GM18505 (cell line): Measurements from ENCODE around the gene PKDCC.
"Not testable (repeated sequence)": the region's sequence is repeated elsewhere in the genome, so short reads cannot be mapped to it uniquely, and the experiment has no call there.

Experiments used
- ATAC-seq: cut with Tn5 transposase; IDR thresholded peaks from one replicate; pipeline ENCODE4 v1.9.1; 2021; ENCODE audit not compliant: unreplicated experiment
- POLR2A ChIP-seq: IDR thresholded peaks from 4 replicates; pipeline ENCODE4 v1.6.1; 2011; ENCODE audit warnings: borderline replicate concordance; ENCODE audit not compliant: insufficient read depth, insufficient read length; ENCODE audit errors: extremely low read depth

Gene PKDCC

DNA sequence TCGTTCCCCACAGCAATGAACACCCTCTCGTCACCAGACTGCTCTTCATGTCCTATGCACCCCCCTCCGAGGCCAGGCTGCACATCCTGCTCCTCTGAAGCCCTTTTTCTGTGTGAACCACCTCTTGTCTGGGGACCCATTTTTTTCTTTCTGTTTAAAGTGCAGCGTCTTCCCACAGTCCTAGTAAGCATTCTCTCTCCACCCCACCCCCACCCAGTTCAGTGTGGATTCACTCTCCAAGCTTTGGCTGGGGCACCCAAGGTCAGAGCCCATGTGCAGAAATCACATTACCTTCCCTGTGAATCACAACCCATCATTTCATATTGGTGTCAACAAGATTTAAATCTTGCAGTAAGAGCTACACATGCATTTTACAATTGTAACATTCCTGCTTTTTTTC, 26.4 kb upstream of the PKDCC start:
- ATAC-seq: no peak
- no peak for TF ChIP-seq POLR2A

DNA sequence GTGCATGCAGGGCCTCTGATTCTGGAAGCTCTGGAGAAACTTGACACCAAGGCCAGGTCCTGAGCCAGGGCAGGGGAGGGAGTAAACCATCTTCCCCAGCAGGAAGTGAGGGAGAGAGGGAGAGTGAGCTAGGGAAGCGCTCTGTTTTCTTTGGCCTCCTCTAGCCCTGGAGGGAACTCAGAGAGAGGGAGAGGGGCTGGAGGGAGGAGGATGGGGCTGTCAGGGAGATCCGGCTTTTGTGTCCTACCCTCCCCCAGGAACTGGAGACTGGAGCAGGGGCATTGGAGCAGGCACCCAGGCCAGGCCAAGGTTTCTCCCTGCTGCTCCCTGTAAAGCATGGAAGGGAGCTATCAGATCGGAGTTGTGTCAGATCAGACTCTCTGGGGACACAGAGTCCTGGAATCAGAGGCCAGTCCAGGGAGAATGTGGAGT, 22.7 kb upstream of the PKDCC start:
- no peak for ATAC-seq
- no peak for TF ChIP-seq POLR2A

DNA sequence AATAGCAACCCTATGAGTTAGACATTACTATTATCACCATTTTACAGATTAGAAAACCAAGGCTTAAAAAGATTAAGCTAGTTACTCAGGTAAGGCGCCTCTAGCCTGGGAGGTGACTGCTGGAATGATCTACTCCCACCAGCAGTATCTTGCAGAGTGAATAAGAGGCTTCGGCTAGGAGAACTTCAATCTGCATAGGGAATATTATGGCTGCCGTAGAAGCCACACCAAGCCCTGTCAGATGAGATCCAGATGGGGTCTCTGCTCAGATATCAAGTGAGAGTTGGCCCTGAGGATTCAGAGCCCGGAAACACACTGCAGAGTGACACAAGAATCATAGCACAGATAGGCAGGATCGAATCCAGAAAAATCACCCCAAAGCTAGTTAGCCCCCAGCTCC, 21.5 kb upstream of the PKDCC start:
- TF ChIP-seq POLR2A: no peak
- ATAC-seq: no peak

DNA sequence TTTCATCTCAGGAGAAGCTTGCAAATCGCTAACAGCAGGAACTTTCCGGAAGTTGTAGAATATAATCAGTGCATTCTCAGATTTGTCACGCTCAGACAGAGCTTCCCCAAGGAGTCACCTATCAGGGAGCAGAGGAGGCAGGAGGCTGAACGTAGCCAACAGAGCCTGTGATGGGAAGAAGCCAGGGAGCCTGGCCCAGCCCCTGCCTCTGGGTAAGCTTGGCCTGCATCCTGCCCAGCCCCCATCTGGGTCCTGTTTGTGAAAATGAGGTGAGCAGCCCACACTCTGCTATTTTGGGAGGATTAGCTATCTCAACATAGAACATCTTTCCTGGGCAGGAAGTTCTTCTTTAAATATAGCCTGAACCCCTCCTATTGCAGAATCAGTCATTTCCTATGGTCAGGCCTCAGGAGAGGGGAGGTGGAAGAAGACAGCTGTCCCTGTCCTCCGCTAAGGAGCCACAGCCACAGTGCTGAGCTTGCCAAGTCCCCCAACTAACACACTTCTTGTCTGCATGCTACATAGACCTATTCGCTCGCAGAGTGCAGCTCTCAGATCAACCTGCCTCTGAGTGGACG, 19.2 kb upstream of the PKDCC start:
- no peak for TF ChIP-seq POLR2A
- peak; percentile 76 for ATAC-seq

DNA sequence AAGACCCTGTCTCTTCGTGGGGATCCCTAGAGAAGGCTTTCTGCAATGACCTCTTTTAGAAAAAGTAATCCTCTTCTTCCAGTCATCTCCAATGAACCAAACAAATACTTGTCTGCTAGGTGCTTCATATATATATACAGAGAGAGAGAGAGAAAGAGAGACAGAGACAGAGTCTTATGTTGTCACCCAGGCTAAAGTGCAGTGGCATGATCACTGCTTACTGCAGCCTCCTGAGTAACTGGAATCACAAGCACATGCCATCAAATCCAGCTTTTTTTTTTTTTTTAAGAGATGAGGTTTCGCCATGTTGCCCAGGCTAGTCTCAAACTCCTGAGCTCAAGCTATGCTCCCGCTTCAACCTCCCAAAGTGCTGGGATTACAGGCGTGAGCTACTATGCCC, 18.6 kb upstream of the PKDCC start:
- peak; percentile 16 for ATAC-seq
- TF ChIP-seq POLR2A: no peak

DNA sequence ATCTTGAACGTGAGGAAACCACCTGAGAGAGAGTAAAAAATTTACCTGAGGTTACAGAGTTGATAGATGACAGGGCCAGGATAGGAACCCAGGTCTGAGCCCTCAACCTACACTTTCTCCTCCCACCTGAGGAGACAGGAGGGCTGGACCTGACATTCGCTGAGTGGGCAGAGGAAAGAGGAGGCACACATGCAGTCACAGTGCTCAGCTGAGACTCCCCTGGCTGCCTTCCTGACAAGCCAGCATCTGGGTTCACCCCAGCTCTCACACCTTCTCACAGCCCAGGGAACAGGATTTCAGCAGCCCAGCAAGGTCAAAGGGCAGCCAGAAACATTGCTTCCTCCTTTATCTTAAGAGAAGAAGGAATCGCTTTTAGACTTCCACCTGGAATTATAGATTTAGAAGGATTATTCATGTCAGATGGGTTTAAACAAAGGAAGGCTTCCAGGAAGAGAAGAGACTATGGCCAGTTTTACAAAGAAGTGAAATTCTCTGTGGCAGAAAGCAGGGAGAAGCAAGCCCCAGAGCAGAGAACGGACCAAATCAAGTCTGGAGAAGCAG, 18.1 kb upstream of the PKDCC start:
- ATAC-seq: no peak
- TF ChIP-seq POLR2A: no peak

DNA sequence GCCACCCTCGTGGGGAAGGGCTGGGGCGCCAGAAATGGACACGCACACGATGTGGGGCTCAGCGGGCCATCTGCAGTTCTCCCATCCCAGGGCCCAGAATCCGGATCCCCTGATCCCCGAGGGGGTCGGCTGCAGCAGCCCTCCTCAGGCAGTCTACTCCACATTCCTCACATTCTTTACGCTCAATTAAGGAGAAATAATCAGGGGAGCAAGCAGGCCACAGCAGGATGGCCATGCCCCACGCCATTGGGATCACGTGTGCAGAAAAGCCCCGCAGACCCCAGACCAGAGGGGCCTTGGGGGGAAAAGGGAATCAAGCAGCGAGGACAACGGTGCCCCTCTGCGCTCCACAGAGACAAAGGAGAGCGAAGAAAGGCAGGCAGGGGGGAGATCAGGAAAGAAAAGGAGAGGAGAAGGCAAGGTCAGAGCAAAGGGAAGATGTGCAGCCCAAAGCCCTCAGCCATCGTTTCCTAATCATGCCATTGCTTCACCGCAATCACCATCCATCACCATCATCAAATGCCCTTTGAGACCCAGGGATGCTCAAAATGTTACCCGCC, 17.5 kb upstream of the PKDCC start:
- no peak for TF ChIP-seq POLR2A
- no peak for ATAC-seq

DNA sequence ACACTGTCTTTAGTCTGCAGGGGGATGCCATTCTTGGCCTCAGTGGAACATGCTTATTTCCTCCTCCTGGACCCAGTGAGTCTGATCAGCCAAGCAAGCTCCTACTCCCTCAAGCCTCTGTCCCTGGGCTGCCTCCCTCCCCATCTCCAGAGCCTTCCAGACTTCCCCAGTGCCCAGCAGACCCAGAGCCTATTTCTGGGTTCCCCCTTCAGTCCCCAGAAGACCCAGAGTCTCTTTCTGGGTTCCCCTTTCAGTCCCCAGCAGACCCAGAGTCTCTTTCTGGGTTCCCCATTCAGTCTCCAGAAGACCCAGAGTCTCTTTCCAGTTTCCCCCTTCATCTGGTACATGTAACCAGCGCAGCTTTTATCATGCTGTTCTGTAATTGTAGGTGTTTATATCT, 17.0 kb upstream of the PKDCC start:
- TF ChIP-seq POLR2A: no peak
- ATAC-seq: no peak

DNA sequence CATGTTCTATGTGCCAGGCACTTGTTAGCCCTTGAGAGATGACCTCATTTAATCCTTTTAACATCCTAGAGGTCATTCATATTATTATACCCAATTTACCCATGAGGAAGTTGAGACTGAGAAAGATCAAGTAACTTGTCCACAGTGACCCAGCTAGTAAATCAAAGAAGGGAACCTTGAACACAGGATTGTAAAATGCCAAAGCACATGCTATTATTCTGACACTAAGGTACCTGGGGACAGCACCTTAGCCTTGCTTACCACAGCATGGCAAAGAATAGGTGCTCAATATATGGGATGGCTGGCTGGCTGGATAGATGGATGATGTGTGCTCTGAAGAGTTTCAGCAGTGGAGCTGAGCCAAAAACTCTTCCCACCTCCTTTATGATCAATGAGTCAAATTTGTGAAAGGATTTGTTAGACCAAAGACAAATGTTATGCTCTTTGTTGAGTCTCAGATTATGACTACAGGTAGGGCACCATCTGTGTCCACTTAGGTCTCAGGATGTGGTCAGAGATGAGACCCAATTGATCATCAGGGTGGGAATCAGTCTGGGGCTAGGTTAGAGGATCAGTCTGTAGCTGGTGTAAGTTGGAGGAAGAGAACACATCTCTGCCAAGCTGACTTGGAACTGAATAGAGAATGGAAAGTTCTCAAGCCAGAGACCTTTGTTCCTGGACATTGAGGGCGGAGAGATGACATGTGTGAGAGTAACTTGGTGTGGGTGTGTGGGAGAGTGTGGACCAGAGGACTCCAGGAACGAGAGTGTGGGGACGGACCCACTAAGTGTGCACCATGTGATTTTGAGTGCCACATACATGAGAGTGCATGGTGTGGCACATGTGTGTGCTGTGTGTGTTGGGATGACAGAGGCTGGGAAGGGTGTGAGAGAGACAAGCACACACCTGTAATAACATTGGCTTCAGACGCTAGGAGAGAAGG, 16.3 kb upstream of the PKDCC start:
- TF ChIP-seq POLR2A: no peak
- ATAC-seq: no peak

DNA sequence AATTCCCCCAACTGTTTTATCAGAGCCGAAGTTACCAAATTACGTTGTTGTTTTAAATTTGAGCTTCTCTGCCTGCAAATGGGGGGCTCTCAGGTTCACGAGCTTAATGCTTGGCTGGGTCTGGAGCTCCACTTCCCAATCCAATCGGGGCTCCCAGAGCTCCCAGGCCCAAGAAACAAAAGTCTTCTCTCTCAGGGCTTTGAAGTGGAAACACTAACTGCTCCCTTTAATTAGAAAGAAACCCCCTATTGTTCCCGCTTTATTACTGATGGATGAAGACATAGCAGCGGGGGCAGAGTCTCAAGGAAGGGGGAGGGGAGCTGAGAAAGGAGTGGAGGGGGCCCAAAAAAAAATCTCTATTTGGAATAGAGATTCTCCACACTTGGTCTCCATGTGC, 15.6 kb upstream of the PKDCC start:
- no peak for TF ChIP-seq POLR2A
- ATAC-seq: no peak

DNA sequence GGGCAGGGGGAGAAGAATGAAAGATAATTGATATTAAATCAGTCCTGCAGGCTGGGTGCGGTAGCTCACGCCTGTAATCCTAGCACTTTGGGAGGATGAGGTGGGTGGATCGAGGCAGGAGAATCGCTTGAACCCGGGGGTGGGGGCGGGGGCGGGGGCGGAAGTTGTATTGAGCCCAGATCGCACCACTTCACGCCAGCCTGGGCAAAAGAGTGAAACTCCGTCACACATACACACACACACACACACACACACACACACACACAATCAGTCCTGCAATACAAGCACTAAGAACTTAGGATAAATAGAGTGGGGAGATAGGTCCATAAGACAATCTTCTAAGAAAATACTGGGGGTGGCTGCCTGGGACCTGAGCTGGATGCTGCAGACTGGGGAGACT, 15.1 kb upstream of the PKDCC start:
- no peak for ATAC-seq
- no peak for TF ChIP-seq POLR2A

DNA sequence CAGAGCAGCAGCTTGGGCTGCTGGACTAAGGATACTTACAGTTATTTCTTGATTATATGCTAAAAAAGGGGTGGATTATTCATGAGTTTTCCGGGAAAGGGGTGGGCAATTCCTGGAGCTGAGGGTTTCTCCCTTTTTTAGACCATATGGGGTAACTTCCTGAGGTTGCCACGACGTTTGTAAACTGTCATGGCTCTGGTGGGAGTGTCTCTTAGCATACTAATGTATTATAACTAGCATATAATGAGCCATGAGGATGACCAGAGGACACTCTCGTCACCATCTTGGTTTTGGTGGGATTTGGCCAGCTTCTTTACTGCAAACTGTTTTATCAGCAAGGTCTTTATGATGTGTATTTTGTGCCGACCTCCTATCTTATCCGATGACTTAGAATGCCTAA, 13.7 kb upstream of the PKDCC start:
- ATAC-seq: not testable (repeated sequence)

DNA sequence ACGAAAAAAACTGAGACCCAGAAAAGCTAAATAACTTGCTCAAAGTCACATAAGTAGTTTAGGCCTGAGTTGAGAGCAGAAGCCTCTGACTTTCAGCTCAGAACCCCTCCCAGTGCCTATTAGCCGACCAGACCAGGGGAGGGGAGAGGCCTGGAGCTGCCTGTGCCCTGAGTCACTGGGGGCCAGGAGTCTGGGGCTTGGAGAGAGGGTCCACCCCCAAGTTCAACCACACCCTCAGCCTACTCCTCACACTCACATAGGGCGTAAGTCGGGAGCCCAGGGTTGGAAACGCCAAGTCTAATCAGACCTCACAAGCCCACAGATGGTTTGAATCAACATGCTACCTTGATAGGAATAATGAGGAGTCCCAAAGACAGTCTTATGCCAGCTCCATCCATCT, 12.6 kb upstream of the PKDCC start:
- TF ChIP-seq POLR2A: no peak
- no peak for ATAC-seq

DNA sequence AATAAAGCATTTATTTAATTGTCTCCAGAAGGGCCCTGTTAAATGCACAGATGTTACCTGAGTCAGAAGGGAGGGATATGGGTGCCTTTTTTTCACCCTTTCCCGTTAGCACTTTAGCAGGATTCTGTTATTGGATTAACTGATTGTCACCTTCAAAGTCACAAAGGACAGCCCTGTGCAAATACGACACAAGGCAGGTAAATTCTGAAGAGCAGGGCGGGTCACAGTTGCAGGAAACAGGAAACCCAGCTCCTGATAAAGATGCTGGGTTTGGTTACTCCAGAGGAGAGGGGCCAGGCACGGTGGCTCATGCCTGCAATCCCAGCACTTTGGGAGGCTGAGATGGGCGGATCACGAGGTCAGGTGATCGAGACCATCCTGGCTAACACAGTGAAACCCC, 11.4 kb upstream of the PKDCC start:
- ATAC-seq: no peak
- no peak for TF ChIP-seq POLR2A
